GM12878 (cell line): ENCODE measurements around the gene SOWAHB.

Experiments
- EZH2 ChIP-seq: IDR thresholded peaks from 2 replicates; pipeline ENCODE4 v1.6.1; 2012; ENCODE audit warnings: low read depth, mild to moderate bottlenecking, control low read depth, inconsistent platforms, low read length, borderline replicate concordance; ENCODE audit not compliant: control insufficient read depth
- USF2 ChIP-seq: IDR thresholded peaks from 2 replicates; pipeline ENCODE4 v1.6.1; 2011; ENCODE audit warnings: low read depth, low read length, improper control_type of control experiment, borderline replicate concordance

GRCh38 chr4:76931087-76931486 is 33.1 kb upstream of the SOWAHB start:
- TF ChIP-seq USF2 (no peak), EZH2 (no peak)
